OCI-LY1 (cell line): ENCODE measurements around the gene MED22.

ENCODE experiments used
- H2AFZ ChIP-seq: fragments of 200-600 bp; sonication (generic), shearing (Covaris generic); 2 replicates; pipeline ENCODE4 v1.6.0; 2014; ENCODE audit warnings: antibody characterized with exemption, mild to moderate bottlenecking, low read length
- H3F3A ChIP-seq: fragments of 200-600 bp; sonication (generic), shearing (Covaris generic); 2 replicates; pipeline ENCODE4 v1.6.0; 2014; ENCODE audit warnings: mild to moderate bottlenecking, antibody characterized with exemption, low read length, moderate library complexity; ENCODE audit not compliant: insufficient read depth
- H3K27ac ChIP-seq: fragments of 200-600 bp; sonication (generic); 2 replicates; pipeline ENCODE4 v1.5.1; 2014; ENCODE audit warnings: low read length, mixed run types, mild to moderate bottlenecking, low read depth; ENCODE audit not compliant: poor library complexity, severe bottlenecking
- H3K27me3 ChIP-seq: fragments of 200-600 bp; sonication (generic); 2 replicates; pipeline ENCODE4 v1.6.0; 2014; ENCODE audit warnings: antibody characterized with exemption, mild to moderate bottlenecking, low read length, moderate library complexity; ENCODE audit not compliant: insufficient read depth
- H3K36me3 ChIP-seq: fragments of 200-600 bp; sonication (generic); 2 replicates; pipeline ENCODE4 v1.6.1; 2014; ENCODE audit warnings: mild to moderate bottlenecking, antibody characterized with exemption, low read length, moderate library complexity, mixed read lengths; ENCODE audit not compliant: insufficient read depth
- H3K4me1 ChIP-seq: fragments of 200-600 bp; sonication (generic); 2 replicates; pipeline ENCODE4 v1.5.1; 2014; ENCODE audit warnings: mild to moderate bottlenecking, low read length, moderate library complexity; ENCODE audit not compliant: insufficient read depth, severe bottlenecking
- H3K4me2 ChIP-seq: fragments of 200-600 bp; sonication (generic), shearing (Covaris generic); 2 replicates; pipeline ENCODE4 v1.6.1; 2014; ENCODE audit warnings: low read length
- H3K4me3 ChIP-seq: fragments of 200-600 bp; sonication (generic); 2 replicates; pipeline ENCODE4 v1.5.1; 2014; ENCODE audit warnings: low read length, low read depth, mild to moderate bottlenecking, mixed read lengths; ENCODE audit not compliant: poor library complexity, severe bottlenecking
- H3K79me2 ChIP-seq: fragments of 200-600 bp; shearing (Covaris generic); 2 replicates; pipeline ENCODE4 v1.6.1; 2016; ENCODE audit warnings: mixed run types, low read length, mixed read lengths; ENCODE audit not compliant: insufficient read depth
- H3K9ac ChIP-seq: fragments of 200-600 bp; sonication (generic), shearing (Covaris generic); 2 replicates; pipeline ENCODE4 v1.6.1; 2014; ENCODE audit warnings: mild to moderate bottlenecking, low read length, mixed read lengths
- H3K9me2 ChIP-seq: fragments of 200-600 bp; sonication (generic), shearing (Covaris generic); 2 replicates; pipeline ENCODE4 v1.6.1; 2014; ENCODE audit warnings: low read depth, mild to moderate bottlenecking, low read length, mixed read lengths
- H3K9me3 ChIP-seq: fragments of 200-600 bp; shearing (Covaris generic); 2 replicates; pipeline ENCODE4 v1.6.1; 2014; ENCODE audit warnings: low read length, mixed read lengths
- H4K20me1 ChIP-seq: fragments of 200-600 bp; sonication (generic), shearing (Covaris generic); 2 replicates; pipeline ENCODE4 v1.6.0; 2016; ENCODE audit warnings: mild to moderate bottlenecking, low read length; ENCODE audit not compliant: insufficient read depth
- CTCF ChIP-seq: fragments of 200-600 bp; sonication (generic), shearing (Covaris generic); IDR thresholded peaks from 2 replicates; pipeline ENCODE4 v1.5.1; 2017; ENCODE audit warnings: mild to moderate bottlenecking, antibody characterized with exemption, low read length, moderate library complexity, mixed read lengths
- EZH2 ChIP-seq: fragments of 200-600 bp; sonication (generic), shearing (Covaris generic); IDR thresholded peaks from 2 replicates; pipeline ENCODE4 v1.8.0; 2017; ENCODE audit warnings: borderline replicate concordance, mixed run types, mild to moderate bottlenecking, antibody characterized with exemption, low read length, moderate library complexity, mixed read lengths

The MED22 gene

DNA sequence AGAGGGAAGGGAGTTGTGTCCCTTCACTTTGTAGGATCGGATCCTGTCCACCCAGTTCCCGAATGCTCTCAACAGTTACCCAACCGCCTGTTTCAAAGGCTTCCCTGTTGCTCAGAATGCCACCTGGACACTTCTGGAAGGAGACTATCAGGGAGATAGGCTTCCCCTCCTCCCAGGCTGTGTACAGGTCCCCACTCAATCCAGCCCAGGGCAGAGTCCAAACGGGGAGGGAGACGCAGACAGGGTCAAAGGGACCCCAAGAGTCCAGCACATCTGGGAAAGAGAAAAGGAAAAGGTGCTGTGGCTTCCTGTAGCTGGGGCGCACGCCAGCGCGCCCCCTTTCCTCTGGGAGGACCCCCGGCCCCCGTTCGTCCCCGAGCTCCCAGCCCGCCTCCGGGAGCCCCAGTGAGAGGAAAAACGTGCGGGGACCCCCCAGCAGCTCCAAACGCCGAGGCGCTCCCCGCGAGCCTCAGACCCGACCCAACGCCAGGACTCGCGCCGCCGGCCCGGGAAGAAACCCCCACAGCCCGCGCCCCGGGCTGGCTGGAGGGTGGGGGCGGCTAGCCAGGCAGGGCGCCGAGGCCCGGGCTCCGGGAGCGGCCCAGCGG is 27.3 kb upstream of the MED22 start:
- peak overlapping the region; percentile 93 for H3K4me2 ChIP-seq
- H3K4me1 ChIP-seq: peaks cover 43% of the 10 kb centered on the region
- H3K36me3 ChIP-seq: peaks cover 8% of the 10 kb centered on the region; the same call in 1 of the 2 replicates
- no peaks in the 10 kb centered on the region for H3K9me2 ChIP-seq
- peak overlapping the region; percentile 75 for H3K9ac ChIP-seq
- H3K27ac ChIP-seq: peak overlapping the region; percentile 26
- H3K9me3 ChIP-seq: no peaks in the 10 kb centered on the region
- H3K27me3 ChIP-seq: no peaks in the 10 kb centered on the region; the same call in 1 of the 2 replicates
- H4K20me1 ChIP-seq: no peaks in the 10 kb centered on the region
- H3K79me2 ChIP-seq: peaks cover 24% of the 10 kb centered on the region
- peak overlapping the region; percentile 73 for H3K4me3 ChIP-seq
- no peak overlapping the region for H2AFZ ChIP-seq
- H3F3A ChIP-seq: no peaks in the 10 kb centered on the region
- TF ChIP-seq EZH2 (no peak), CTCF (peak; percentile 46)

DNA sequence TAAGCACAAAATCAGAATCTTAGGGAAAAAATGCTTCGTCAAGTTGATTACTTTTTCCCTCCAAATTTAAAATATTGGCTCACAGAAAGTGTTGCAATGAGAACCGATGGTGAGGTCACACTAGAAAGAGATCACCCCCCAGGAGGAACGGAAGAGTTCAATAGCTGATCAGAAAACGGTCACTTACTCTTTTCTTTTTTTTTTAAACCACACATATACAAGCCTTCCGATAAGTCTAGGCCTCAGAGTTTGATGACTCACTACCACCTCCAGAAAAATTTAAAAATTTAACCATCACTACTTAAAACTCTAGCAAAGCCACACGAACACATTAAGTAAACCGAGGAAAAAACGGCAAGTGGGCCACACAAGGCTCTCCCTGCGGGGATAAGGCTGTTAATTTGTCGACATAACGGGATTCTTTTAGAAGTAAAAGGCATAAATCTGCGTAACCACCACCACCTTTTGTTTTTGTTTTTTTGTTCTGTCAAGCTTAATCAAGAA is 26.7 kb upstream of the MED22 start:
- peaks cover 44% of the 10 kb centered on the region for H3K4me1 ChIP-seq
- H3K9me2 ChIP-seq: no peaks in the 10 kb centered on the region
- H3K27ac ChIP-seq: peak overlapping the region; percentile 26
- peaks cover 14% of the 10 kb centered on the region; the same call in 1 of the 2 replicates for H3K36me3 ChIP-seq
- peak overlapping the region; percentile 93 for H3K4me2 ChIP-seq
- peak overlapping the region; percentile 73 for H3K4me3 ChIP-seq
- peaks cover 24% of the 10 kb centered on the region for H3K79me2 ChIP-seq
- H3K9me3 ChIP-seq: no peaks in the 10 kb centered on the region
- peak overlapping the region; percentile 75 for H3K9ac ChIP-seq
- H2AFZ ChIP-seq: no peak overlapping the region
- no peaks in the 10 kb centered on the region for H4K20me1 ChIP-seq
- H3F3A ChIP-seq: no peaks in the 10 kb centered on the region
- no peak for TF ChIP-seq EZH2
- TF ChIP-seq CTCF: no peak
- no peaks in the 10 kb centered on the region; the same call in 1 of the 2 replicates for H3K27me3 ChIP-seq

DNA sequence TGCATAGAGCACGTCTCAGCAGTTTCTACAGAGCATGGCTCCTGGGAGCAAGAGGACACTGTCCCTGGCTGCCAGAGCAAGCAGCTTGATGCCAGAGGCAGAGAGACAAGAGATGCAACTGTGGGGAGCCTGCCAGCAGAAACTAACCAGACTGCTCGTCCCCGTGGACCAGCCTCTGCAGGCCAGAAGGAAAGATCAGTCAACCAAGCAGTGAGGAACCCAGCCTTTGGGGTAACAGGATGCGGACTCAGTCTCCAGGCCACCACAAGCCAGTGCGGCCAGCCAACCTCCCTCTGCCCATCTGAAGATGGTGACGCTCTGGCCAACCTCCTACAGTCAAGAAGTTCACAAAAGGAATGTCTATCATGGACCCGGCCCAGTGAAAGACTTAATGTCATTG is 24.2 kb upstream of the MED22 start:
- Histone ChIP-seq H3F3A (no peaks in the 10 kb centered on the region), H2AFZ (no peak overlapping the region), H3K9ac (peak overlapping the region; percentile 43; the same call in 1 of the 2 replicates), H3K9me3 (no peaks in the 10 kb centered on the region), H3K4me2 (peak overlapping the region; percentile 50; the same call in 1 of the 2 replicates), H3K4me3 (peak overlapping the region; percentile 18), H3K27ac (no peak overlapping the region), H3K79me2 (peaks cover 28% of the 10 kb centered on the region), H3K9me2 (no peaks in the 10 kb centered on the region), H3K4me1 (peaks cover 44% of the 10 kb centered on the region), H4K20me1 (no peaks in the 10 kb centered on the region), H3K27me3 (no peaks in the 10 kb centered on the region; the same call in 1 of the 2 replicates), H3K36me3 (peaks cover 25% of the 10 kb centered on the region; the same call in 1 of the 2 replicates)
- TF ChIP-seq CTCF (no peak), EZH2 (no peak)
